Cardiac muscle cell (in vitro differentiated cells and primary cell): Measurements from ENCODE around the gene MGMT. TPM values are rescaled to one million over a fixed set of nuclear protein-coding genes. Genes with fewer than 3 reads are reported as not detected.

Source experiments
- DNase-seq, 2 donors: peaks; one replicate each; pipeline versions ENCODE4 v3.0.0 to v3.0.0-alpha.2; 2010 to 2017; ENCODE audit warnings: low read depth in 1 of 2, low spot score in 1 of 2
- H3K27ac ChIP-seq: fragments of 200-600 bp; sonication (generic); 2 replicates; pipeline ENCODE4 v1.5.1; 2016
- H3K27me3 ChIP-seq: fragments of 200-600 bp; sonication (generic); 2 replicates; pipeline ENCODE4 v1.6.0; 2016; ENCODE audit warnings: control low read depth
- H3K36me3 ChIP-seq: fragments of 200-600 bp; sonication (generic); 2 replicates; pipeline ENCODE4 v1.5.1; 2016; ENCODE audit warnings: control low read depth
- H3K4me1 ChIP-seq: fragments of 200-600 bp; sonication (generic); 2 replicates; pipeline ENCODE4 v1.8.1; 2017; ENCODE audit warnings: low read depth, mild to moderate bottlenecking, mixed run types
- H3K4me3 ChIP-seq: fragments of 200-600 bp; sonication (generic); 2 replicates; pipeline ENCODE4 v1.5.1; 2016; ENCODE audit warnings: mild to moderate bottlenecking
- H3K9me3 ChIP-seq: fragments of 200-600 bp; sonication (generic); 2 replicates; pipeline ENCODE4 v1.5.1; 2017; ENCODE audit warnings: low read depth, mild to moderate bottlenecking, control low read depth
- polyA plus RNA-seq: library from polyadenylated mRNA; unstranded; fragments of >200 nt; fragmentation: Nextera tagmentation; extraction: Ambion mirVana; gene quantifications from 2 replicates; pipeline ENCODE4 v1.2.1, GENCODE V29; 2016
- total RNA-seq: library from RNA; depleted of rRNA; stranded (reverse); fragments of >200 nt; gene quantifications from 2 replicates; pipeline ENCODE4 v1.2.3, GENCODE V29; 2016
- TF ChIP-seq, protein P1 (sequence below): IDR thresholded peaks from 2 replicates; pipeline ENCODE4 v1.5.1; 2012; ENCODE audit warnings: low read depth, mild to moderate bottlenecking, low read length

MGMT gene
- total and polyA plus RNA-seq, 2 experiments from 2014 or later = 21.8 to 28.0 TPM

DNA sequence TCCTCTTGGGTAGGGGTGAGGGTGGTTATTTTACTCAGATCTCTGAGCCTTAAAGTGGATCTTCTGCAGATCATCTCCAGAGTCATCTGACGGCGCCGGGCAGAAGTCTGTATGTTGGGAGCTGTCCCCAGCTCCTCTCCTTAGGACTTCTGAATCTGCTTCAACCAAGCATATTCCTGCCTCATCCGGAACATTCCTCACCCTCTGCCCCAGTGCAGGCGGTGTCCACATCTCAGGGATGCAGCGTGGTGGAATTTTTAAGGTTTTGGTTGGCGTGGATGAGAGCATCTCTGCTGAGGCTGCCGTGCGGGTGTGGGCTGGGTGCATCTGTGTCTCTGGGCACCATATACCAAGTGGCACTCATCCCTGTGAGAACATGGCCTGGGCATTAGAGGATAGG, 148.3 kb downstream of the MGMT start:
- no peaks in the 10 kb centered on the region for H3K27me3 ChIP-seq
- TF ChIP-seq, protein P1, sequence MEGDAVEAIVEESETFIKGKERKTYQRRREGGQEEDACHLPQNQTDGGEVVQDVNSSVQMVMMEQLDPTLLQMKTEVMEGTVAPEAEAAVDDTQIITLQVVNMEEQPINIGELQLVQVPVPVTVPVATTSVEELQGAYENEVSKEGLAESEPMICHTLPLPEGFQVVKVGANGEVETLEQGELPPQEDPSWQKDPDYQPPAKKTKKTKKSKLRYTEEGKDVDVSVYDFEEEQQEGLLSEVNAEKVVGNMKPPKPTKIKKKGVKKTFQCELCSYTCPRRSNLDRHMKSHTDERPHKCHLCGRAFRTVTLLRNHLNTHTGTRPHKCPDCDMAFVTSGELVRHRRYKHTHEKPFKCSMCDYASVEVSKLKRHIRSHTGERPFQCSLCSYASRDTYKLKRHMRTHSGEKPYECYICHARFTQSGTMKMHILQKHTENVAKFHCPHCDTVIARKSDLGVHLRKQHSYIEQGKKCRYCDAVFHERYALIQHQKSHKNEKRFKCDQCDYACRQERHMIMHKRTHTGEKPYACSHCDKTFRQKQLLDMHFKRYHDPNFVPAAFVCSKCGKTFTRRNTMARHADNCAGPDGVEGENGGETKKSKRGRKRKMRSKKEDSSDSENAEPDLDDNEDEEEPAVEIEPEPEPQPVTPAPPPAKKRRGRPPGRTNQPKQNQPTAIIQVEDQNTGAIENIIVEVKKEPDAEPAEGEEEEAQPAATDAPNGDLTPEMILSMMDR = no peak
- no peak overlapping the region for H3K4me3 ChIP-seq
- H3K9me3 ChIP-seq = no peaks in the 10 kb centered on the region
- no peak overlapping the region for H3K27ac ChIP-seq
- no peak for DNase-seq
- no peaks in the 10 kb centered on the region for H3K36me3 ChIP-seq
- H3K4me1 ChIP-seq = no peaks in the 10 kb centered on the region

DNA sequence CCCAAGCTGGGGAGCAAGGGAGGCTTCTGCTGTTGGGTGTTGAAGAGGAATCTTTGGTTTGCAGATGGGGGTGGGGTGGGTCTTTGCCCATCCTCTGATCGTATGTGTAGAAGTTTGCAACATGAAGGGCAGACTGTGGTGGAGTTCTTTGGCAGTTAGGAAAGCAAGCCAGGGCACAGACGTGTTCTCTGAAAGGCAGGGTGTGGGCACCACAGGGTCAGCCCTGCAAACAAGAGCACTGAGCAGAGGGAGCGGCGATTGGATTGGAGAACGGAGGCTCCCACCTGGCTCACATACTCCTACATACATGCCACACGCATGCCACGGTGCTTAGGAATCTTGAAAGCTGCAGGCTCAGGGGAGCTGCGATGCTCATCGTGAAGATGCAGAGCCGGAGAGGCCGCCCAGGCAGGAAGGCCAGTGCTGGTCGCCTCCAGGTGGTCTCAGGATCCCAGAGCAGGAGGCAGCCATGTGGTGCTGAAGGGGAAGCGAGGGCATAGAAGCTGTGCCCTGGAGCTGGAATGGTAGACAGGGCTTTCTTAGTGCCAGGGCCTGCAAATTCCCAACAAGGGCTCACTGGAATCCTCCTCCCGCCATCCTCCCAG, 149.0 kb downstream of the MGMT start:
- Histone ChIP-seq H3K4me1 (no peaks in the 10 kb centered on the region), H3K36me3 (no peaks in the 10 kb centered on the region), H3K27me3 (no peaks in the 10 kb centered on the region), H3K27ac (no peak overlapping the region), H3K4me3 (no peak overlapping the region), H3K9me3 (no peaks in the 10 kb centered on the region)
- DNase-seq = no peak
- TF ChIP-seq, protein P1 = no peak

DNA sequence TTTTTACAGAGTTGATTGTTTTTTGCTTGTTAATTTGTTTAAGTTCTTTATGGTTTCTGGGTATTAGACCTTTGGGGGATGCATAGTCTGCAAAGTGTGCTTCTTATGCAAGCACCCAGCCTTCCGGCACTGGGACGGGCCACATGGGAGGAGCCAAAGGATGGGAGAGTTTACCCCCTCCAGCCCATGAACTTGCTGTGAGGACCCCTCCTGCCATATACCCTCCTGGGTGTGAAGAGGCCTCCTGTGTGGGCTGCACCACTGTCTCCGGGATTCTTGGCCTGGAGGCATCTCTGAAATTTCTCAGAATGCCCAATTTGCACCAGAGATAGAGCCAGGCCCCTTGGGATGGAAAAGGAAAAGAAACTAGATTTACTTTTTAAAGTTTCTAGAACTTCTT, 150.7 kb downstream of the MGMT start:
- Histone ChIP-seq H3K4me3 (no peak overlapping the region), H3K36me3 (no peaks in the 10 kb centered on the region), H3K27ac (no peak overlapping the region), H3K27me3 (no peaks in the 10 kb centered on the region), H3K9me3 (no peaks in the 10 kb centered on the region), H3K4me1 (peaks cover 4% of the 10 kb centered on the region)
- TF ChIP-seq, protein P1 = no peak
- DNase-seq = no peak

DNA sequence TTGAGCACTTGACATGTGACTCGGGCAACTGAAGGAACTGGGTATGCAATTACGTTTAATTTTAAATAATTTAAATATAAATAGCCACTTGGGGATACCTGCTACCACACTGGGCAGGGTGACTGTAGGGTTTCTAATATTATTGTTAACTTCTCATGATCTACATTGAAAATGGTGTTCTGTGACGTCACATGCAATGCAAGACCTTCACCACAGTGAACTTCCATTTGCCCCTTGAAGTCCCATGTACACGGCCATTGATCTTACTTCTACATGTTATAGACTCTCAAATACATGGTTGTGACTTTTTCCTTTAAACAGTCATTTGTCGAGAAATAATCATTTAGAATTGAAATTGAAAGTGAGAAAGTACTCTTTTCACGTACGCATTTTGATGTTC, 154.0 kb downstream of the MGMT start:
- Histone ChIP-seq H3K36me3 (no peaks in the 10 kb centered on the region), H3K27me3 (no peaks in the 10 kb centered on the region), H3K27ac (no peak overlapping the region), H3K4me3 (no peak overlapping the region), H3K4me1 (peaks cover 7% of the 10 kb centered on the region), H3K9me3 (no peaks in the 10 kb centered on the region)
- TF ChIP-seq, protein P1 = no peak
- no peak for DNase-seq

DNA sequence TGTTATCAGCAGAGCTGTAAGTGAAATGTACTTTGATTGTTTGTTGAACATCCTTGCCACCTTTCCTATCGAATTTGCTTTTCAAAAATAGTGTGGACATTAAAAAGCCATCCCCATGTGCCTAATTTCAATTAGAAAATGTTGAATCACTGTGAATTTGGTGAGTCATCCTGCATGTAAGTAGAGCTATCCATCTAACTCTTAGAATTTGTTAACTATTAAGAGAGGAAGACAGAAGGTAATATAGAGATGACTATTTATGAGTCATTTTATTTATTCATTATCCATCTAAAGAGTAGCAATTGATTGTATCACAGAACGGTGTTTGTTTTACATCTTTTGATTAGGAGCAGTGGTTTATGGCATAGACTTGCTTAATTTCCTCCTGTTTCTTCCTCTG, 154.7 kb downstream of the MGMT start:
- H3K27me3 ChIP-seq = no peaks in the 10 kb centered on the region
- no peak overlapping the region for H3K4me3 ChIP-seq
- DNase-seq = no peak
- H3K27ac ChIP-seq = no peak overlapping the region
- no peaks in the 10 kb centered on the region for H3K9me3 ChIP-seq
- peaks cover 7% of the 10 kb centered on the region for H3K4me1 ChIP-seq
- no peaks in the 10 kb centered on the region for H3K36me3 ChIP-seq
- TF ChIP-seq, protein P1 = no peak
